AG10803 (cell line): Measurements from ENCODE around the gene GAGE10.
"Not testable (repeated sequence)": the region's sequence is repeated elsewhere in the genome, so short reads cannot be mapped to it uniquely, and the experiment has no call there.

Experiments
- DNase-seq: peaks from one replicate; pipeline ENCODE4 v3.0.0; 2010; ENCODE audit warnings: low read depth
- H3K4me3 ChIP-seq: 2 replicates; pipeline ENCODE4 v1.5.1; 2011; ENCODE audit warnings: mild to moderate bottlenecking, low read length, control low read depth

Gene GAGE10

DNA sequence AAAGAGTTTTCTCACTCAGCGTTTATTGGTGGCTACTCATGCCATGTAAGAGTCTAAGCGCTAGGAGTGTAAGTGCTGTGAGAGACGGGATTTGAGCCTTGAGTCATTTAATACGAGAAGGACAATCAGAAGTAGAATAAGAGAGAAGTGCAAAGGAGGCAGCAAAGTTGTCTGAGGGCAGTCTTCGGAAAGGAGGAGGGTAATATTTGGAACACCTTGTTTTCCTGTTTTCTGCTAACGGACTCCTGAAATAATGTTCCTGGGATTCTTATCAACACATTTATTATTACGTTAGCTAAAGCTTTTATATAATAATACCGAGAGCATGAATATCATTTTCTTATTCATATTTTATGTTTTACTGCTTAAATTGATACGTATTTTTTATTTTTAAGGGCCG, 42.0 kb downstream of the GAGE10 start:
- DNase-seq, H3K4me3 ChIP-seq: not testable (repeated sequence)

DNA sequence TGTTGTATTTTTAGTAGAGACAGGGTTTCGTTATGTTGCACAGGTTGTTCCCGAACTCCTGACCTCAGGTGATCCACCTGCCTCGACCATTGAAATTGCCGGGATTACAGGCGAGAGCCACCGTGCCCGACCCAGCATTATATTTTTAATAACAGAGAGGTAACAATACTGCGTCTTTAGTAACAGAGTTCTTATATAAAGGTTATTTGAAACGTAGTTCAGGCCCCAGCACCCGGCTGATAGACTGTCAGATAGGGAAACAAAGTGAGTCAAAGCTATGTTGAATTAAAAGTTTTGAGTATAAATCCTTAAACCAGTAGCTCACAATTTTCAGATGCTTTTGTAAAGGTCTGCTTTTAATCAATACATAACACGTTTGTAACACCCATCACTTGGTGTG, 42.7 kb downstream of the GAGE10 start:
- DNase-seq: not testable (repeated sequence)

More for the DNA sequence above, 42.7 kb downstream of the GAGE10 start:
- not testable (repeated sequence) for H3K4me3 ChIP-seq
